Progenitor cell of endocrine pancreas (in vitro differentiated cells): ENCODE data around the gene ZNF624. TPM values are rescaled to one million over a fixed set of nuclear protein-coding genes. Genes with fewer than 3 reads are reported as not detected.

Experiments used
- DNase-seq: peaks from one replicate; pipeline ENCODE4 v3.0.0; 2021; ENCODE audit warnings: low spot score; ENCODE audit not compliant: unreplicated experiment
- H3K27ac Mint-ChIP-seq: 2 replicates; pipeline ENCODE4 v1.8.0; 2021; ENCODE audit warnings: mild to moderate bottlenecking, moderate library complexity, mixed read lengths
- H3K27me3 Mint-ChIP-seq: 2 replicates; pipeline ENCODE4 v1.8.0; 2021; ENCODE audit warnings: mixed read lengths
- H3K36me3 Mint-ChIP-seq: 2 replicates; pipeline ENCODE4 v1.8.0; 2022; ENCODE audit warnings: mixed read lengths; ENCODE audit not compliant: insufficient read depth
- H3K4me1 Mint-ChIP-seq: 2 replicates; pipeline ENCODE4 v1.8.0; 2021; ENCODE audit warnings: low read depth, mixed read lengths
- H3K4me3 Mint-ChIP-seq: 2 replicates; pipeline ENCODE4 v1.8.0; 2021; ENCODE audit warnings: low read depth, mild to moderate bottlenecking, moderate library complexity, mixed read lengths
- H3K9me3 Mint-ChIP-seq: 2 replicates; pipeline ENCODE4 v1.8.0; 2021; ENCODE audit warnings: low read depth, mixed read lengths
- total RNA-seq: library from RNA; stranded (reverse); gene quantifications from 2 replicates; pipeline ENCODE4 v1.2.1, GENCODE V29; 2021
- TF ChIP-seq, protein P1 (sequence below): fragments of 200-600 bp; sonication (generic); IDR thresholded peaks from one replicate; pipeline ENCODE4 v1.5.0; 2021; ENCODE audit warnings: antibody characterized with exemption, mild to moderate bottlenecking; ENCODE audit not compliant: unreplicated experiment

The ZNF624 gene
- total RNA-seq, 1 donor from 2014 or later, result 9.0 TPM

DNA sequence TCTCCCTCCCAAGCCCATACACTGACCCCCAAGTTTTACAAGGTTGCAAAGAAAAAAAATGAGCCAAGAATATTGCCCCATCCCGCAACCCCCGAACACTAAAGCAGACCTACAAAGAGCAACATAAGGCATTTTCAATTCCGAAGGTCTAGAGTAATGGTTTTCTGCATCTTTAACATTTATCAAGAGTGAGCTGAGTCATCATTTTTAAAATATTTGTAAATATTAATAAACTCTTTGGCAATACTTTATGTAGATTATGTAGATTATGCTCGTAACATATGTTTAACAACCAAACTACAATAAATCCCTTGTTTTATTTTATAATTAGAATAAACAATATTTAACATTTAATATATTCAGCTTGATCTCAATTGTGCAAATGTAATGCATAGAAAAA, 1.4 kb downstream of the ZNF624 start:
- DNase-seq, result no peak
- TF ChIP-seq, protein P1, sequence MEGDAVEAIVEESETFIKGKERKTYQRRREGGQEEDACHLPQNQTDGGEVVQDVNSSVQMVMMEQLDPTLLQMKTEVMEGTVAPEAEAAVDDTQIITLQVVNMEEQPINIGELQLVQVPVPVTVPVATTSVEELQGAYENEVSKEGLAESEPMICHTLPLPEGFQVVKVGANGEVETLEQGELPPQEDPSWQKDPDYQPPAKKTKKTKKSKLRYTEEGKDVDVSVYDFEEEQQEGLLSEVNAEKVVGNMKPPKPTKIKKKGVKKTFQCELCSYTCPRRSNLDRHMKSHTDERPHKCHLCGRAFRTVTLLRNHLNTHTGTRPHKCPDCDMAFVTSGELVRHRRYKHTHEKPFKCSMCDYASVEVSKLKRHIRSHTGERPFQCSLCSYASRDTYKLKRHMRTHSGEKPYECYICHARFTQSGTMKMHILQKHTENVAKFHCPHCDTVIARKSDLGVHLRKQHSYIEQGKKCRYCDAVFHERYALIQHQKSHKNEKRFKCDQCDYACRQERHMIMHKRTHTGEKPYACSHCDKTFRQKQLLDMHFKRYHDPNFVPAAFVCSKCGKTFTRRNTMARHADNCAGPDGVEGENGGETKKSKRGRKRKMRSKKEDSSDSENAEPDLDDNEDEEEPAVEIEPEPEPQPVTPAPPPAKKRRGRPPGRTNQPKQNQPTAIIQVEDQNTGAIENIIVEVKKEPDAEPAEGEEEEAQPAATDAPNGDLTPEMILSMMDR, result no peak
- Mint-ChIP-seq H3K36me3 (peaks cover 3% of the 10 kb centered on the region), H3K27me3 (peaks cover under 1% of the 10 kb centered on the region), H3K4me1 (peaks cover 11% of the 10 kb centered on the region), H3K9me3 (no peaks in the 10 kb centered on the region), H3K4me3 (peak overlapping the region; percentile 84), H3K27ac (no peak overlapping the region)

DNA sequence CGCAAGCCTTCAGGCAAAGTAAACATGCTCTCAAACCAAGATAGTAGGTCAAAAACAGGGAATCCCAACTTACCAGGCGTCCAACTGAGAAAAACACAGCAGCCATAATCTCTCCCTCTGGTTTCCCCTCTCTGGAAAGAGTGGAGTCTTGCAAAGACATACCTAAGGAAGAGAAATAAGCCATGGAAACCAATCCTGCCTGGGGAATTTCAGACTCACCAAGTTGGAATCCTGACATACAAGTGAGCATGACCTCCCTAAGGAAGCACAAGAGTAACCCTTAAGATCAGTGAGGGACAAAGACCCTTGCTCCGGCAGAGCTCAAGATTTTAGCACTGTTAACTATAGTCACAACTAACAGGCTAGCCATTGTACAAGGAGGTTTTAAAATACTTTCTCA, 4.1 kb downstream of the ZNF624 start:
- Mint-ChIP-seq H3K27ac (no peak overlapping the region), H3K9me3 (no peaks in the 10 kb centered on the region), H3K4me1 (peaks cover 11% of the 10 kb centered on the region), H3K4me3 (no peak overlapping the region), H3K27me3 (no peaks in the 10 kb centered on the region), H3K36me3 (peaks cover 5% of the 10 kb centered on the region)
- TF ChIP-seq, protein P1, result no peak
- DNase-seq, result no peak

DNA sequence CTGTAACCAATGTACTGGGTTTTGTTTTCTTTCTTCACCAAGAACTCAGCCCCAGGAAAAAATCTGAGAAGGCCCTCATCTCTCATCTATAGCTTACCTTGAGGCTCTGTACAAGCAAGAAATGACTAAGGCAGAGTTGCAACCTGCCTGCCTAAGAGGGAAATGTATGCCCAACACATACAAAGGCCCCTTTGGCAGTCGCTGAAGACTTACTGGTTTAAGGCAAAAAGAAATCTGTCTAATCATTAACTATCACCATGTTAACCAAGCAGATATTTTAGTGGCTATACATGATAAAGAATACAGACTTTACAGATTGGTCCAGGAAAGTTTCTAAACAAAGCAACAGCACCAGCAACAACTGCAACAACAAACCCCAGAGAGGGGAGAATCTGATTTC, 14.2 kb downstream of the ZNF624 start:
- TF ChIP-seq, protein P1, result no peak
- H3K27me3 Mint-ChIP-seq, result no peaks in the 10 kb centered on the region
- peaks cover 14% of the 10 kb centered on the region for H3K4me1 Mint-ChIP-seq
- H3K27ac Mint-ChIP-seq, result peak overlapping the region; percentile 92
- peaks cover 28% of the 10 kb centered on the region for H3K36me3 Mint-ChIP-seq
- no peak overlapping the region for H3K4me3 Mint-ChIP-seq
- DNase-seq, result no peak
- peaks cover 7% of the 10 kb centered on the region for H3K9me3 Mint-ChIP-seq

DNA sequence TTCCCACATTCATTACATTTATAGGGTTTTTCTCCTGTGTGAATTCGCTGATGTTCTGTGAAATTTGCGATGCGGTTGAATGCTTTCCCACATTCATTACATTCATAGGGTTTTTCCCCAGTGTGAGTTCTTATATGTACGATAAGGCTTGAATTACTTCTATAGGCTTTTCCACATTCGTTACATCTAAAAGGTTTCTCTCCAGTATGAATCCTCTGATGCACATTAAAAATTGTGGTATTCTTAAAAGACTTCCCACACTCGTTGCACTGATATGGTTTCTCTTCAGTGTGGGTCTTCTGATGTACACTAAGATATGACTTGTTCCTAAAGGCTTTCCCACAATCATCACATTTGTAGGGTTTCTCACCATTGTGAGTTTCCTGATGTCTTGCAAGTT, 30.4 kb downstream of the ZNF624 start:
- no peak overlapping the region for H3K4me3 Mint-ChIP-seq

DNA sequence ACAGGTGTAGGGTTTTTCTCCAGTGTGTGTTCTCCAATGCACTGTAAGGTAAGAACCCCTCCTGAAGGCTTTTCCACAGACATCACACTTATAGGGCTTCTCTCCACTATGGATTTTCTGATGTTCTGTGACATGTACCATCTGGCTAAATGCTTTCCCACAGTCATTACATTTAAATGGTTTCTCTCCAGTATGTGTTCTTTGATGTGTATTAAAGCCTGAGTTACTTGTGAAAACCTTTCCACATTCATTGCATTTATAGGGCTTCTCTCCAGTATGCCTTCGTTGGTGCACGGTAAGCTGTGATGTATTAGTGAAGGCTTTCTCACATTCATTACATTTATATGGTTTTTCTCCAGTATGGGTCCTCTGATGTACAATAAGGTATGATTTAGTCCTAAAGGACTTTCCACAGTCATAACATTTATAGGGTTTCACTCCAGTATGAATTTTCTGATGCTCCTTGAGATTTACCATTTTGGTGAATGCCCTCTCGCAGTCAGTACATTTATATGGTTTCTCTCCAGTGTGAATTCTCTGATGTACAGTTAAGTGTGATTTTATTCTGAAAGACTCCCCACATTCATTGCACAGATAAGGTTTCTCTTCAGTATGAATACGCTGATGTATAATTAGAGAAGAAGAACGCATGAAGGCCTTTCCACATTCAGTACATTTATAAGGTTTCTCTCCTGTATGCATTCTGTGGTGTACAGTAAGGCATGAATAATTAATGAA, 30.9 kb downstream of the ZNF624 start:
- Mint-ChIP-seq H3K9me3 (peaks cover 50% of the 10 kb centered on the region), H3K27me3 (no peaks in the 10 kb centered on the region), H3K4me3 (no peak overlapping the region), H3K27ac (no peak overlapping the region), H3K4me1 (no peaks in the 10 kb centered on the region), H3K36me3 (peaks cover 64% of the 10 kb centered on the region)
- DNase-seq, result no peak
- TF ChIP-seq, protein P1, result no peak

More for the DNA sequence above, 30.4 kb downstream of the ZNF624 start:
- Mint-ChIP-seq H3K4me1 (no peaks in the 10 kb centered on the region), H3K27ac (no peak overlapping the region), H3K36me3 (peaks cover 69% of the 10 kb centered on the region), H3K9me3 (peaks cover 53% of the 10 kb centered on the region), H3K27me3 (no peaks in the 10 kb centered on the region)
- no peak for DNase-seq
- TF ChIP-seq, protein P1, result no peak
